ENCODE results near the gene LCE3A.

LCE3A gene

DNA sequence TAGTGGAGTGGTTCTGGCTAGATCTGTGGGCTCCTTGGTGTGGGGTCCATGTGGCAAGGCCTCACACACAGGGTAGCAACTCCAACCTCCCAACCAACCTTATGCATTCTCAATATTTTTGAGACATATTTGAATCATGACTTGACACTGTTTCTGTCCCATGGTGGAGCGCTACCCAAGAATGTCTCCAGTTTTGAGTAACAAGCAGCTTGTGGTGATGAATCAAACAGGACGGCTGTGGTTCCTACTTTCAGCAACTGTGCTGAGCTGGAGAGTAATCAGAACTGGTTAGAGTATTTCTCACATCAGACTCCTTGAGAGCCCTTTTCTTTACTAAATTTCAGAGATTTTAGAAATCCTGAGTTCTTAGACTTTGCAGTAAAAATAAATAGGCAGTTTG lies 45.7 kb downstream of the LCE3A start:
- TF ChIP-seq ZNF274 (IDR thresholded peaks at IDR 0.05; ENCODE audit: low read depth, low read length) (no peak), SUZ12 (IDR thresholded peaks at IDR 0.05; ENCODE audit: extremely low read depth, insufficient read depth, insufficient read length) (no peak), YY1 (IDR thresholded peaks at IDR 0.05; ENCODE audit: insufficient read depth, insufficient read length) (no peak)
- H3K36me3 ChIP-seq (ENCODE audit: insufficient read depth, insufficient read length, low read length), result no peaks in the 10 kb centered on the region
- no peaks in the 10 kb centered on the region for H3K4me1 ChIP-seq (ENCODE audit: insufficient read depth, insufficient read length)
- no peak overlapping the region for H3K4me3 ChIP-seq (ENCODE audit: insufficient read length, low read depth)
- H3K9me3 ChIP-seq (ENCODE audit: insufficient read depth, low read length), result no peaks in the 10 kb centered on the region
- H3K9ac ChIP-seq (ENCODE audit: insufficient read length, low read depth), result no peak overlapping the region
- no peaks in the 10 kb centered on the region for H3K27me3 ChIP-seq (ENCODE audit: insufficient read depth, insufficient read length)
- DNase-seq (ENCODE audit: low read depth, low spot score), result no peak
